Activated CD4-positive, alpha-beta T cell treated with anti-CD3 and anti-CD28 coated beads, Interleukin-2, amount 50 U/mL, for 4 hours (primary cell): ENCODE results near the gene ARHGEF16.

Source experiments
- DNase-seq, 2 experiments: peaks; one replicate each; pipeline ENCODE4 v3.0.0-alpha.2; 2020

Gene ARHGEF16

DNA sequence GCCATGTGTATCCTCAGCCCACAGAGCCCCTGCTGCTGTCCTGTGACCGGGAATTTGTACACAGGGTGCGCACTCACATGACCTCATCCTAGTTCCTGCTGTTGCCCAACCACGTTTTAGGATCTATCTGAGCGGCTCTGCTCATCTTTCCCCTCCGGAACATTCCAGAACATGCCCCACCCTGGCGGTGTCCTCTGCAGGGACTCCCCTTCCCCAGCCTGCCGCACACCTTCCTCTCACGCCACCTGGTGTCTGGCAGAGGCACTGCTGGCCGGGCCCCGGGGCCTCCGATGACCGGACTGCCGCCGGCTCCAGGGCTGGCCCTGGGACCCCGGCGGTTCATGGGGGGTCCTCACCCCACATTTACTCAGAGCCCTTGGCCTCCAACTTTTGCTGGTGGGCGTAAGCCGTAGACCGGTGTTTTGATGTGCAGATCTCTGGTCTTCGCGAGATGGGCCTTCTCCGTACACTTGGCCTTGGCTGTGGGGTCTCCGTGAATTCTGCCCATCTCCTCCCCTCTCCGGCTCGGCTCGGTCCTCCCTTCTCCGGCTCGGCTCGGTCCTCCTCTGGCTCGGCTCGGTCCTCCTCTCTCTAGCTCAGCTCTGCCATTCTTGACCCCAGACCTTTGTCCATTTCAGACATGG lies 29.5 kb downstream of the ARHGEF16 start:
- DNase-seq: peak; percentile 22 to 32

DNA sequence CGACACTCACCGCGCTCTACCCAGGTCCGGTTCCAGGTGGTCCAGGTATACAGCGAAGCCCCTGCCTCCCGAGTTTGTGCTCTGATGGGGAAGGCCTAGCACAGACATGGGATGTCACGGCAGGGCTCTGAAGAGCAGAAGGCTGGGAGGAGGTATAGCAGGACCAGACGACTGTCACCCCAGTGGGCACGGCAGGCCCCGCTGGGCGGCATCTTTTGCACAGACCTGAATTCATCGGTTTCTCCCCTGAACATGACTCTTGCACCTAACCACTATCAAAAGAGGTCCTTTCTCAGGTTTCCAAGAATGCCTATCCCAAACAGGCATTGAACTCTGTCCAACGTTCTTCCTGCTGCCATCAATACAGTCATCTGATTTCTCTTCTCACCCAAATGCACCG lies 30.6 kb downstream of the ARHGEF16 start:
- DNase-seq: no peak

DNA sequence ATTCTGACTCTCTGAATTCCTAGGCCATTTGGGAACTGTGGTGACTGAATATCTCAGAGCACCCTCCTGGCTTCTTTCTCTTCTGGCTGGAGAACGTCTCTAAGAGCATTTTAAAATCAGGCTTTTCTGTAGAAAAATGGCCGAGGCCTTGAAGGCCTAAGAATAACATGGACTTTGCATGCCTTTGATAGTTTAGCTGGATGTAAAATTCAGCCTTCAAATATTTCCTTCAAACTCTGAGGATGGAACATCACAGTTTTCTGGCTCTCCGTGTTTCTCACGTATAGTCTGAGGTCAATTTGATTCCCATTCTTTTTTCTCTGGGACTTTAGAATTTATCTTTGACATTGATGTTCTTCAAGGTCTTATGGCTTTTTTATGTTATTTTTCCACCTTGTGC lies 34.0 kb downstream of the ARHGEF16 start:
- DNase-seq: no peak

DNA sequence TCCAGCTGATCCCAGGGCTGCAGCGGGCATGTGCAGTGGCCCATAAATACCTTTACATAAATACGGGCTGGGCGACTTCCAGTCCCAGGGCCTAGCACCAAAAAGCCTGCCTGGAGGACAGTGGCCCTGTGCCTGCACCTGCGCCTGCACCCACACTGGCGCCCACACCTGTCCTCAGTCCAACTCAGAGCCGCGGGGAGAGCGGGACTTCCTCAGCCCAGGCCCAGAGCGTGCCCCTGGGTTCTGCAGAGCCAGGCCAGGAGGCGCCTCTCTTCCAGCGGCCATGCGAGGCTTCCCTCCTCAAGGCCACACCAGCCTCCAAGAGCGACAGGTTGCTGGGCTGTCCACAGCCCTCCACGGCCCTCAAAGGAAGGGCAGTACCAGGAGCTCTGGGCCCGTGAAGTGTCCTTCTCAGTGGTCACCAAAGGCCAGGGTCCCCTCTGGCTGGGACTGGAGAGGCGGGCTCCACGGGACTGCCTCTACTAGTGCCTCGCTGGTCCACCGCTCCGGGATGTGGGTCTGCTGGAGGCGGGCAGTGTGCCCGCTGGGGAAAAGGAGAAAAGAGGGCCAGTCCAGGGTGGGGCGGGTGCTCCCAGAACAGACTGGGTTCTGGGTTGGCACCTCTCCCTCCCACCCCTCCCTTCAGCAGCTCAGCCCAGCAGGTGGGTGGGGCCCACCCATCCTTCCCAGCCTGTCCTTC lies 35.7 kb downstream of the ARHGEF16 start:
- DNase-seq: no peak

DNA sequence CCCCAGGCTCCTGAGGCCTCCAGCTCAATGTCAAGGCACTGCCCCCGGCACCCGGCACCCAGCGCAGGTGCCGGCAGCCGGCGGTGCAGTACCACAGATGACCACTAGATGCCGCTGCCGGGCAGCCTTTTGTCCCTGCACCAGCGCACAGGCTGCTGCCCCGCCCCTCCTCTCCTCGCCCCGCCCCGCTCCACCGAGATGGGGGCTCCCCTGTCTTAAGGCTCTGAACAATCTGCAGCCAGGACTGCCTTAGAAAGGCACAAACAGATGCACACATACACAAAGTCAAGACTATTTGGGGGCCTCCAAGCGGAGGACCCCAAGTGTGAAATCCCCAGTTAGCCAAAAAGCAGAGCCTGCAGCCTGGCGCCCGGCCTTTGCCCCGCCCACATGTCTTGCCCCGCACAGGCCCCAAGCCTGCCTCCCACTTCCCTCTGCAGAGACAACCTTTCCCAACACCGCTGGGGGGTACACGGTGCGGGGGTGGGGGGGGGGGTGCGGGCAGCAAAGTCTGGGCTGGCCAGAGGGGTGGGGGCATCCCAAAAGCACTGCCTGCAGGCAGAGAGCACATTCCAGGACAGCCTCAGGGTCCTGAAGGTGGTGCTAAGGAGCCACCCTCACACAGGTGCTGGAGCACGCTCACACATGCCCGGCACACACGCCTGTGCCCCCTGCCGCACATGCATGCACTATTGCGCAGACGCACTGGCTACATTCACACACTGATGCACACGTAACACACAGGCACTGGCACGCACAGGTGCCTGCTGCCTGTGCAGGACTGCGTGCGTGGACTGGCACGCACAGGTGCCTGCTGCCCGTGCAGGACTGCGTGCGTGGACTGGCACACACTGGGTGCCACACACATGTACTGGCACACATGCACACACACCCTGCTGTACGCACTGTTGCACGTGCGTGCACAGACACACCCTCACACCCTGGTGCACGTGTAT lies 37.1 kb downstream of the ARHGEF16 start:
- peak; percentile 82 to 85 for DNase-seq

DNA sequence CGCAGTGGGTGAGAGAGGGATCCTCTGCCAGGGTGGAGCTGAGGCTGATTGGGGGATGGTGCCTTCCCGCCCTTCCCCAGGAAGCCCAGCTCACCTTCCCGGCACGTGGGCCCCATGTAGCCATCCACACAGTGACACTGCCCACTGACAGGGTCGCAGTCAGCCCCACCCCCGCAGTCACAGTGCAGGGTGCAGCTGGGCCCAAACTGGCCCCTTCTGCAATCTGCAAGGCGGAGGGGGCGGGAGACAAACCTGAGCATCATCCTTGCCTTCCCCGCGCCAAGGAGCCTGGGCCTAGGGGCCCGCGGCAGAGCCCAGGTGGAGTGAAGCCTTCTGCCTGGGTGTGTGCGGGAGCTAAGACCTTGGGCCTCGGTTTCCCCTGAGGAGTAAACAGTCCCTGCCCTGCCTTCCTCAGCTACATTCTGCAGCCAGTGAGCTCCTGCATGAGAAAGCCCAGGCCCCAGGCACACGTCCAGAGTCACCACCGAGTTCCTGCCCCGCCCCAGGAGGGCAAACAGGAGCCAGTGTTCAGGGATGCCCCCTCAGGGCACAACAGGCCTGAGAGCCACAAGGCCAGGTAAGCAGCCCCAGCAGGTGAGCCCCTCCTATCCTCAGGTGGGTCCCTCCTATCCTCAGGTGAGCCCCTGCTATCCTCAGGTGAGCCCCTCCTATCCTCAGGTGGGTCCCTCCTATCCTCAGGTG lies 38.2 kb downstream of the ARHGEF16 start:
- no peak for DNase-seq

DNA sequence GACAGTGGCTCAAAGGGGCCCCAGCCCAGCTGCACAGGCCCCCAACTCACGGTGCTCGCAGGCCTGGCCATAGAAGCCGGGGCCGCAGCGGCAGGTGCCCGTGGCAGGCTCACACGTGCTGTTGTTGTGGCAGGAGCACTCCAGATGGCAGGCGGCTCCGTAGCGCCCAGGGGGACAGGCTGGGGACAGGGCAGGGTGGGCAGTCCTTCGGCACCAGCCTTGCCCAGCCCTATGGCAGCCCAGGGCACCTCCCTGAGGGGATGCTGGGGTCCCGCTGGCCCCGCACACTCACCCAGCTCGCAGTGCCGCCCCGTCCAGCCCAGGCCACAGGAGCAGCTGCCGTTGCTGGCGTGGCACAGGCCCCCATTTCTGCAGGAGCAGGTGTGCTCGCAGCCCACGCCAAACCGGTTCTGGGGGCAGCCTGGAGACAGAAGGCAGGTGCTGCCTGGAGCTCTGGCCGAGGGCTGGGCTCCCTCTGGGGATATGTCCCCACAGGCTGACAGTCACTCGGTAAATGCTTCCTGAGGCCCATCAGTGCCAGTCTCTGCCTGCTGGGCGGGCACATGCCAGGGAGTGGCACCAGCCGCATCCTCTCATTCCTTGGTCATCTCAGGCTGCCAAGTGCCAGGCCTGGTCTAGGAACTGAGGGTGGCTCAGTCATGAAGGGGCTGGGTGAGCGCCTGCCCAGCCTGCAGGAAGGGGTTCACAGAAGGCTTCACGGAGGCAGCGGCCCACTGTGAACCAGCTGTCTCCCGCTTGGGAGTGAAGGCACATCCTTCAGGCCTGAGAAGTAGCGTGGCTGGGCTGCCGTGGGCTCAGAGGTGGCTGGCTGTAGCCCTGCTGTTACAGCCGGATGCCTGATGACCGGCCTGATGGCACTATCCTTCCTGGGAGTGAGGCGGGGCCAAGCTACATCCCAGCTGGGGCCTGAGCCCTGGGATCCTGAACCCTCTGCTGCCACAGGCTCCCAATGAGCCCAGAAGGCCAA lies 40.1 kb downstream of the ARHGEF16 start:
- DNase-seq: no peak

DNA sequence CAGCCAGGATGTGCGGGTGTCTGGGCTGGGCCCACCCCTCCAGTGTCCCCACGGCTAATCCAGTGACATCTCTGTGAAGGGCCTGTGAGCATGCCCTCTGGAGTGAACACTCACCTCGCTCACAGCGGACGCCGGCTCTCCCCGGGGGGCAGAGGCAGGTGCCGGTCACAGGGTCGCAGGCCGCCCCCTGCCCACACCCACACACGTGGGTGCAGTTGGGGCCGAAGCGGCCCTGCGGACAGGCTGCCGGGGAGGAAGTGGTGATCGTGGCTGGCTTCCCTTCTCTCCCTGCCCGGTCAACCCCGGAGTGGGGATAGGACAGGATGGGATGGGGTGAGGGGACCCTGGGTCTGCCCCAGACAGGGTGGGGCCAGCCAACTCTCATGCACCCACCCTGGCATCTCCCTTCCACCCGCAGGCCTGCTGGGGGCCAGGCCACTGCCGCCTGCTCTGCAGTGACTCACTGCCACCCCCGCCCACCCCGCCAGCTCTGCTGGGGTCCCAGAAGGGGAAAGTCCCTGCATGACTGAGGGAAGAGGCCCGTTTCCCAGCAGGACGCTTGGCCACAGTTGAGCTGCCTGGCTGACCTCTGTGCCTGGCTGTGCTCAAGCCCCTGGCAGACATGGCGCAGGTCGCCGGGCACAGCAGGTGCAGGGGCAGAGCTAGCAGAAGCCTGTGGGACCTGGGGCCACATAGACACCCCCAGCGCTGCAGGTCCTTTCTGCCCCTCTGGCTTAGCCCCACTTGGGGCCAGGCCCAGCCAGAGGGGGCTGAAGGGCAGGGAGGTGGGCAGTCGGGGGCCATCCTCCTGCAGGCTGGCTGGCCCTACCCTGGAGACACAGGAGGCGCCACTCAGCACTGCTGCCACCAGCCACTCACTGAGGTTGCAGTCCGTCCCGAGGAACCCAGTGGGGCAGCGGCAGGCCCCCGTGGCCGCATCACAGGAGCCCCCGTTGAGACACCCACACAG lies 41.6 kb downstream of the ARHGEF16 start:
- DNase-seq: no peak

DNA sequence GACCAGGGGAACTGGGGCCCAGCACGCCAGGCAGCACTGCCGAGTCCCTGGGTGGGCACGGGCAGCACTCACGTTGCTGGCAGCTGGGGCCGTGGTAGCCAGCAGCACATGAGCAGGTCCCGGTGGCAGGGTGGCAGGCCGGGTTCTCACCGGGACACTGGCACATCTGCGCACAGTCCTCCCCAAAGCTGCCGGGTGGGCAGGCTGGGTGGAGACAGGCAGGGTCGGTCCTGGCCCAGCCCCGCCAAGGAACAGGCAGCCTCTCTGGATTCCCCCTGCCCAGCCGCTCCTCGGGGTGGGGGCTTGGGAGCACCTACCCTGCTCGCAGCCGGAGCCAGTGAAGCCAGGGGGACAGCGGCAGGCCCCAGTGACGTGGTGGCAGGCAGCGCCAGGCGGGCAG lies 42.5 kb downstream of the ARHGEF16 start:
- no peak for DNase-seq

DNA sequence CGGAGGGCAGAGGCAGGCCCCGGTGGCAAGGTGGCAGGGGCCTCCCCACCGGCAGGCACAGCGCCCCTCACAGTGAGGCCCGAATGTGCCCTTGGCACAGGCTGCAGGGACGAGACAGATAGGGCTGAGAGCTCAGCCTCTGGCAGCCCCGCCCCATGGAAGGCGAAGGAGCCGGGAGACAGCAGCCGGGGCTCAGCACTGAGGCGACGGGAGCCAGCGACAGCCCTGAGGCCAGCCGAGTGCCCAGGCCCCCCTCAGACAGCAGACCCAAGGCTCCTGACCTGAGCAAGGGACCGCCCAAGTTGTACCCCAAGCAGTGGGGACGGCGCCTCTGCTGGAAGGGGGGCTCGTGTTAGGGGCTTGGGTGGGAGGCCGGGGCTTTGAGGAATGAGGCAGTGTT lies 43.1 kb downstream of the ARHGEF16 start:
- DNase-seq: no peak

DNA sequence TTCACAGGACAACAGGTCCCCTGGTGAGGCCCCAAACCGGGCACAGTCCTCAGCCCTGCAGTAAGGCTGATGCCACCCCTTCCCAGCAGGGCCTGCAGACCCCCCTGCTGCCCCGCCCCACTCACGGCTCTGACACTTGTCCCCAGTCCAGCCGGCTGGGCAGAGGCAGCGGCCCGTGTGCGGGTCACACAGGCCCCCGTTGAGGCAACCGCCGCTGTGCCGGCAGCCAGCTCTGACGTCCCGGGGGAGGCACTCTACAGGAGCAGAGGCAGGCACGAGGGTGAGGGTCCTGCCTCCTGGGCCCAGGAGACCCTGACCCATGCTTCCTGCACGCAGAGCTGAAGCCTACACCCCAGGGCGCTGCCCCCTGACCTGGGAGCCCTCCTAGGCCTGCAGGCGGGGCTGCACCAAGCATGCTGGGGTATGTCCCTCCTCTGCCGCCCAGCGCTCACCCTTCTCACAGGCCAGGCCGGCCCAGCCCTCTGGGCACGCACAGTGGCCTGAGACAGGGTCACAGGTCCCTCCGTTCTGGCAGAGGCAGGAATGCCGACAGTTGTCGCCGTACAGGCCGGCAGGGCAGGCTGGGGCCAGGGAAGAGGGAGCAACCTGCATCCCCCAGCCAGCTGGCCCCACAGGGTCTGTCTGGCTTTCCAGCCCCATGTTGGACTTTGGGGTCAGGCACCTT lies 43.9 kb downstream of the ARHGEF16 start:
- DNase-seq: no peak

DNA sequence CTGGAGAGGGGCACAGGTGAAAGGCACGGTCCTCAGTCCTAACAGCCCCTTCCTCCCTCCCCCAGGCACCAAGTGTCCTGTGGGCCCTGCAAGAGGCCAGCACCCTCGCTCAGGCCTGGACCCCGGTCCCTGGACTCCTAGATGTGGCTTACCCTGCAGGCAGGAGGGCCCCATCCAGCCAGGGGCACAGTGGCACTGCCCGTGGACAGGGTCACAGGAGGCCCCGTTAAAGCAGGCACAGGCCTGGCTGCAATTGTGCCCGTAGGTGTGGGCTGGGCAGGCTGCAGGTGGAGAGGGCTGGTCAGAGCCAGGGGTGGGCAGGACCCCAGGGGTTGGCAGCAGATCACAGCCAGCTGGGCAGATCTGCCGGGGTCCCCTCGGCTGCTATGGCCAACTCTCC lies 44.5 kb downstream of the ARHGEF16 start:
- no peak for DNase-seq

DNA sequence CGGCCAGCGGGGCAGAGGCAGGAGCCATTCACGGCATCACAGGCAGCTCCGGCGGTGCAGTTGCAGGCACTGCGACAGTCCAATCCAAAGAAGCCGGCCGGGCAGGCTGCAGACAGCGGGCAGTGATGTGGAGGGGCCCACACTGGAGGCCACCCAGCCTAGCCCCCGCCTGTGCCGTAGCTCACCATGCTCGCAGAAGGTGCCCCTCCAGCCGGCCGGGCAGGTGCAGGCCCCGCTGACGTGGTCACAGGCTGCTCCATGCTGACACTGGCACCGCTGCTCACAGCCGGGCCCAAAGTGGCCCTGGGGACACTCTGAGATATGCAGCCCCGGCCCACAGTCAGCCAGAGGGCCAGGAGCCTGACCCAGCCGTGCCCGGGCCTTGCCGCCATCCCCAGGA lies 45.1 kb downstream of the ARHGEF16 start:
- no peak for DNase-seq

DNA sequence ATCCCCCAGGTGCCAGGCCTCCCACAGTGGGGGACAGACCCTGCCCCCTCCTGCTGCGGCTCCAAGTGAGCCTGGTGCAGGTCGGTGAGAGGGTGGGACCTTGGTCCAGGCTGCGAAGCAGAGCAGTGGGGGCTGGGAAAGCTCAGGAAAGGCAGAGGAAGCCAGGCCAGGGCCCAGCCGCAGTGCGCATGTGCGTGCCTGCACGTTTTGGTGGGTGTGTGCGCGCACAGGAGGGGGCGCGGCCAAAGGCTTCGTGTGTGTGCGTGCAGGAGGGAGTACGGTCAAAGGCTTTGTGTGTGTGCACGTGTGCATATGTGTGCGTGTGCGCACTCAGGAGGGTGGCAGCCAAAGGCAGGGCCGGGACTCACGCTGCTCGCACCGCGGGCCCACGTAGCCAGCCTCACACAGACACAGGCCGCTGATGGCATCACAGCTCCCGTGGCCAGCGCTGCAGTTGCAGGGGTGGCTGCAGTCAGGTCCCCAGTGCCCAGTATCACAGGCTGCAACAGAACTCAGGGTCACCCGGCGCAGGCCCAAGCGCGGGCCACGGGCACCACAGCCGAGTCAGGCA lies 45.9 kb downstream of the ARHGEF16 start:
- no peak for DNase-seq

DNA sequence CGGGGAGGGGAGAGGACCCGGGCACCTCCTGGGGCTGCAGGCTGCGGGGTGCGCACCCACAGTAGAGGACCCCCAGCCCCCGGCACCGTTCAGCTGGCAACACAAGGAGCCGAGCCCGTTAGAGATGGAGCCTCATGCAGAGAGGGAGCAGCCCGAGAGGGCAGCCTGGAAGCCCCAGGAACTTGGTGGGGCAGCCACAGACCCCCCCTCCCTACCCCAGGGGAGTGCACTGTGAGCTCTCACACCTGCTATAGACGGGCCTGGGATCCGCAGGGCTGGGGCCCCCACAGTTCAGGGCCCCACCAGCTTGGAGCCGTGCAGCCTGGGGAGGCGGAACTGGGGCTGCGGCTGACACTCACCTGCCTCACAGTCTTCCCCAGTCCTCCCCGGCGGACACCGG lies 47.0 kb downstream of the ARHGEF16 start:
- DNase-seq: no peak

DNA sequence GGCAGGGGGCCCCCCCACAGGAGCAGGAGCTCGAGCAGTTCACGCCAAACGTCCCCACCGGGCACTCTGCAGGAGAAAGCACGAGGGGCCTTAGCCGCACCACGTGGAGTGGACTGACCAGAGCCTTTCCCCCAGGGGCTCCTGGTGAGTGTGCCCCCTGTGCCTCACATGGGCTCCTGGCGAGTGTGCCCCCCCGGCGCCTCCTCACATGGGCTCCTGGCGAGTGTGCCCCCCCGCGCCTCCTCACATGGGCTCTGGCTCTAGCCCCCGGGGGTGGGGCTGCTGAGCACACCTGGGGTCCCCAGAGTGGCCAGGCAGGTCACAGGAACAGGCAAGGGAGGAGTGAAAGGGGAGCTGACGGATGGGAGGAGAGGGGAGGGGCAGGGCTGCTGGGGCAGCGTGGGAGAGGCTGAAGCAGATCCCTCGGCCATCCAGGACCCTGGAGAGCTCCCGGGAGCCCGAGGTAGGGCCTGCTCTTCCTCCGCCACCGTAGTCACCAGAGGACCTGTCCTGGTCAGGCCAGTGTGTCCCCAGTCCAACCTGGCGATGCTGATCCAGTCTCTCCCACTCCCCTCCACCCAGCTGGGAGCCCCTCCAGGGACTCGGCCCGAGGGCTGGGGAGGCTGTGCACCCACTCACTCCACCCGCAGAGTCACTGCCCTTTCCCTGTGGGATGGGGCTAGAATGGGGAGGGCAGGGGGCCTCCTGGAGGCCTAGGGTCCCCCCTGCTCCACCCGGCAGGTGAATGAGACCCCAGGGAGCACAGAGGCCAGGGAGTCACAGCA lies 47.6 kb downstream of the ARHGEF16 start:
- DNase-seq: peak; percentile 9 to 21

DNA sequence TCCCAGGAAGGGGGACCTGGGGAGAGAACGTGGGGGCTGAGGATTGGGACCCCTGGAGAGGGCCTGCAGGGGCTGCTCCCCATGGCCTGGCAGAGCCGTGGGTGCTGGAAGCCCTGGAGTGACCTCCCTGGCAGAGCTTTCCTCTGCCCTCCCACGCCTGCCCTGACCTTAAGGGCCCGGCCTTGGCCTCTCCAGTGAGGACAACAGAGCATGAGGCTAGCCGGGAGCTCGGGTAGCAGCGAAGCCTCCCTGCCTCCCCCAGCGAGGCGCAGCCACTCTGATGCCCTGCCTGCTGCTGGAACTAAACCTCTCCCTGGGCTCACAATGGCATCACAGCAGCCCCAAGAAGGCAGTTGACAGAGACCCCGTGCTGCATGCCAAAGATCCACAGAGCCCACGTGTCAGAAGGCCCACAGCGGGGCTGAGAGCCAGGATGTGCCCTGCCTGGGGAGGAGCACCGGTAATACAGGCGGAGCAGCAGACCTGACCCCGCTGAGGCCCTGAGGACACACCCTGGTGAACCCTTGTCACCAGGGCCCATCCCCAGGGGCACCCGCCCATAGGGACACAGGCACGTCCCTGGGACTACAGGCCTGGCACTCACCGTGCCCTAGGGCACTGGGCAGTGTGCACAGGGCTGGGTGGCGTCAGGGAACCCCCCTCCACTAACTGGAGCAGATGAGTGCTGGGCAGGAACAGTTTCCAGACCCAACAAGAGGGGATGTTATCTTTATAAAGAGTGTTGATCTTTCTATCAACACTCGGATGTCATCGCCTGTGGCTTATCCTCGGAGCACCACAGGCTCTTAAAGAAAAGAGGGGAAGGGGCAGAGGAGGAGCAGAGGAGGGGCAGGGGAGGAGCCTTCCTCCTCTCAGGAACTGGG lies 48.4 kb downstream of the ARHGEF16 start:
- DNase-seq: no peak

DNA sequence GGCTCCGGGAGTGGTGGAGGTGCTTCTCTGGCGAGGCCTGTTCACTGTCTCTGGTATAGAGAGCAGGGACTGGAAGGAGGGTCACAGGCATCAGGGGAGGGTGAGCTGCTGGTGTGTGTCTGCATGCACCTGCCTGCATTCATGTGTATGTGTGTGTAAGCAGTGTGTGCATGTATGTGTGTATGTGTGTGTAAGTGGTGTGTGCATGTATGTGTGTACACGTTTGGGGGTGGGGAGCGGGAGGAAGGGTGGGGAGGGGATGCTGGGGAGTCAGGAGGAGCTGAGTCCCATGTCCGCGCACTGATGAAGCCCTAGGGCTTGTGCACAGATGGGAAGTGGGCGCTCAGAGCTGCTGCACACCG lies 49.0 kb downstream of the ARHGEF16 start:
- DNase-seq: no peak
